Muscle layer of colon (tissue), 2 donors: ENCODE measurements around the gene EIF5A.

Experiments
- H3K27ac ChIP-seq: one replicate; pipeline ENCODE4 v1.7.0; 2013; ENCODE audit warnings: low read depth, mild to moderate bottlenecking, low read length, moderate library complexity
- H3K27me3 ChIP-seq, 2 donors: one replicate each; pipeline ENCODE4 v1.7.0; 2013; ENCODE audit warnings: low read length in 2 of 2, mild to moderate bottlenecking in 2 of 2; ENCODE audit not compliant: insufficient read depth in 2 of 2, control insufficient read depth in 1 of 2
- H3K36me3 ChIP-seq: one replicate; pipeline ENCODE4 v1.7.0; 2013; ENCODE audit warnings: mild to moderate bottlenecking, low read length; ENCODE audit not compliant: insufficient read depth
- H3K4me1 ChIP-seq: one replicate; pipeline ENCODE4 v1.7.0; 2013; ENCODE audit warnings: mild to moderate bottlenecking, low read length; ENCODE audit not compliant: insufficient read depth
- H3K4me3 ChIP-seq, 2 donors: one replicate each; pipeline ENCODE4 v1.7.0; 2013; ENCODE audit warnings: low read length in 2 of 2, low read depth in 1 of 2, mild to moderate bottlenecking in 1 of 2, moderate library complexity in 1 of 2
- H3K9ac ChIP-seq: one replicate; pipeline ENCODE4 v1.7.0; 2013; ENCODE audit warnings: low read length
- H3K9me3 ChIP-seq: one replicate; pipeline ENCODE4 v1.7.0; 2013; ENCODE audit warnings: mild to moderate bottlenecking, low read length
- donor health status: abdominal sarcoma.
- donor health status: Adenocarcinoma of cecum.

The EIF5A gene

GRCh38 chr17:7343250-7343649, 35.8 kb downstream of the EIF5A start:
- Histone ChIP-seq H3K4me3 (no peak overlapping the region), H3K4me1 (no peaks in the 10 kb centered on the region), H3K36me3 (no peaks in the 10 kb centered on the region), H3K27me3 (peaks cover 0 to 33% of the 10 kb centered on the region in 2 donors), H3K27ac (no peak overlapping the region), H3K9ac (no peak overlapping the region), H3K9me3 (no peaks in the 10 kb centered on the region)

GRCh38 chr17:7346761-7347614, 39.6 kb downstream of the EIF5A start:
- no peak overlapping the region for H3K27ac ChIP-seq
- H3K4me3 ChIP-seq, result no peak overlapping the region
- H3K27me3 ChIP-seq, result peaks cover 0 to 10% of the 10 kb centered on the region in 2 donors
- peaks cover 5% of the 10 kb centered on the region for H3K4me1 ChIP-seq
- H3K9me3 ChIP-seq, result no peaks in the 10 kb centered on the region
- no peak overlapping the region for H3K9ac ChIP-seq
- H3K36me3 ChIP-seq, result no peaks in the 10 kb centered on the region

GRCh38 chr17:7347630-7348477, 40.4 kb downstream of the EIF5A start:
- Histone ChIP-seq H3K36me3 (no peaks in the 10 kb centered on the region), H3K27me3 (peaks cover 0 to 10% of the 10 kb centered on the region in 2 donors), H3K4me3 (no peak overlapping the region), H3K27ac (no peak overlapping the region), H3K9me3 (no peaks in the 10 kb centered on the region), H3K9ac (no peak overlapping the region), H3K4me1 (peaks cover 9% of the 10 kb centered on the region)

- peaks cover 17% of the 10 kb centered on the region for H3K4me1 ChIP-seq
Measured at GRCh38 chr17:7348478-7349242, 41.2 kb downstream of the EIF5A start.

GRCh38 chr17:7351665-7352502, 44.5 kb downstream of the EIF5A start, which contains the start of gene KCTD11:
TSS of gene KCTD11 (plus strand) at chr17:7352162.
- peak within 1 kb of the TSS; percentile 93 for H3K9ac ChIP-seq
- peak within 1 kb of the TSS; percentile 93 for H3K27ac ChIP-seq
- H3K4me3 ChIP-seq, result peak within 1 kb of the TSS; percentile 43 to 88
- no peaks in the 10 kb centered on the region for H3K36me3 ChIP-seq
- no peaks in the 10 kb centered on the region for H3K9me3 ChIP-seq
- peaks cover 42% of the 10 kb centered on the region for H3K4me1 ChIP-seq
- no peaks in the 10 kb centered on the region for H3K27me3 ChIP-seq

More at GRCh38 chr17:7348478-7349242, 41.2 kb downstream of the EIF5A start:
- H3K4me3 ChIP-seq, result no peak overlapping the region
- H3K27me3 ChIP-seq, result peaks cover 0 to 2% of the 10 kb centered on the region in 2 donors
- no peak overlapping the region for H3K9ac ChIP-seq
- no peaks in the 10 kb centered on the region for H3K36me3 ChIP-seq
- no peaks in the 10 kb centered on the region for H3K9me3 ChIP-seq
- H3K27ac ChIP-seq, result no peak overlapping the region

- Histone ChIP-seq H3K36me3 (no peaks in the 10 kb centered on the region), H3K4me3 (peak overlapping the region; percentile 43 to 88), H3K27me3 (no peaks in the 10 kb centered on the region), H3K9me3 (no peaks in the 10 kb centered on the region), H3K4me1 (peaks cover 42% of the 10 kb centered on the region), H3K9ac (peak overlapping the region; percentile 89), H3K27ac (peak overlapping the region; percentile 93)
Measured at GRCh38 chr17:7352503-7352889, 45.1 kb downstream of the EIF5A start.

GRCh38 chr17:7352910-7353635, 45.6 kb downstream of the EIF5A start:
- Histone ChIP-seq H3K9me3 (no peaks in the 10 kb centered on the region), H3K9ac (no peak overlapping the region), H3K27me3 (no peaks in the 10 kb centered on the region), H3K4me1 (peaks cover 42% of the 10 kb centered on the region), H3K36me3 (no peaks in the 10 kb centered on the region), H3K27ac (peak overlapping the region; percentile 93), H3K4me3 (peak overlapping the region; percentile 43 to 88)

- Histone ChIP-seq H3K4me3 (no peak overlapping the region), H3K36me3 (no peaks in the 10 kb centered on the region), H3K9me3 (no peaks in the 10 kb centered on the region), H3K27me3 (no peaks in the 10 kb centered on the region), H3K9ac (no peak overlapping the region), H3K4me1 (peaks cover 42% of the 10 kb centered on the region), H3K27ac (no peak overlapping the region)
Measured at GRCh38 chr17:7354262-7354843, 46.9 kb downstream of the EIF5A start.

GRCh38 chr17:7355053-7355452, 47.6 kb downstream of the EIF5A start, which contains the start of gene TMEM95:
TSS of gene TMEM95 (plus strand) at chr17:7355156. CDS start at chr17:7355205, 49 bp downstream.
- H3K4me1 ChIP-seq, result peaks cover 37% of the 10 kb centered on the region
- H3K36me3 ChIP-seq, result no peaks in the 10 kb centered on the region
- no peaks in the 10 kb centered on the region for H3K9me3 ChIP-seq
- no peak within 1 kb of the TSS for H3K9ac ChIP-seq
- no peak within 1 kb of the TSS for H3K27ac ChIP-seq
- H3K4me3 ChIP-seq, result no peak within 1 kb of the TSS
- no peaks in the 10 kb centered on the region for H3K27me3 ChIP-seq

GRCh38 chr17:7355573-7355972, 48.1 kb downstream of the EIF5A start:
- no peaks in the 10 kb centered on the region for H3K9me3 ChIP-seq
- H3K4me1 ChIP-seq, result peaks cover 37% of the 10 kb centered on the region
- no peak overlapping the region for H3K27ac ChIP-seq
- no peak overlapping the region for H3K9ac ChIP-seq
- H3K27me3 ChIP-seq, result no peaks in the 10 kb centered on the region
- H3K36me3 ChIP-seq, result no peaks in the 10 kb centered on the region
- H3K4me3 ChIP-seq, result no peak overlapping the region
